NCI-H1048 (cell line): ENCODE results near the gene ZNF580.

Experiments
- DNase-seq: peaks from one replicate; lab custom pipeline; 2025; lab: John Stamatoyannopoulos, UW

The ZNF580 gene

GRCh38 chr19:55606471-55606787 is 34.4 kb upstream of the ZNF580 start:
- DNase-seq = no peak

GRCh38 chr19:55606817-55607216 is 34.0 kb upstream of the ZNF580 start:
- no peak for DNase-seq

DNA sequence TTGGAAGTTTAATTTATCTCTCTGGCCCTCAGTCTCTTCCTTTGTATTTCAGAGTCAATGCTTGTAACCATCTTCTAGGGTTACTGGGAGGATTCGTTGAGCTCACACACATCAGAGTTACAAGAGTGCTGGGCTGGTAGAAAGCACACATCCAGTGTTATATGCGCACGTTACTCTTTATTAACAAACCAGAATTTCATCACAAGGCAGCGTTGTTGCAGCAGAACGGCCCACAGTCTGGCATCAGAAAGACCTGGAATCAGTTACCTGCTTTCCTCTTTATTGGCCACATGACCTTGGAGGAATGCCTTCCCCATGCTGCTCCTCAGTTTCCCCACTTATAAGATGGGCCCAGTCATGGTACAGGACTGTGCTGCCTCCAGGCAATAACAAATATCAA is 31.5 kb upstream of the ZNF580 start:
- no peak for DNase-seq

- DNase-seq = no peak
These were observed 29.4 kb upstream of the ZNF580 start for GRCh38 chr19:55611300-55611982.

- DNase-seq = no peak
These were observed 28.7 kb upstream of the ZNF580 start for GRCh38 chr19:55611983-55612645.

- no peak for DNase-seq
These were observed 27.4 kb upstream of the ZNF580 start for GRCh38 chr19:55613396-55613795.

DNA sequence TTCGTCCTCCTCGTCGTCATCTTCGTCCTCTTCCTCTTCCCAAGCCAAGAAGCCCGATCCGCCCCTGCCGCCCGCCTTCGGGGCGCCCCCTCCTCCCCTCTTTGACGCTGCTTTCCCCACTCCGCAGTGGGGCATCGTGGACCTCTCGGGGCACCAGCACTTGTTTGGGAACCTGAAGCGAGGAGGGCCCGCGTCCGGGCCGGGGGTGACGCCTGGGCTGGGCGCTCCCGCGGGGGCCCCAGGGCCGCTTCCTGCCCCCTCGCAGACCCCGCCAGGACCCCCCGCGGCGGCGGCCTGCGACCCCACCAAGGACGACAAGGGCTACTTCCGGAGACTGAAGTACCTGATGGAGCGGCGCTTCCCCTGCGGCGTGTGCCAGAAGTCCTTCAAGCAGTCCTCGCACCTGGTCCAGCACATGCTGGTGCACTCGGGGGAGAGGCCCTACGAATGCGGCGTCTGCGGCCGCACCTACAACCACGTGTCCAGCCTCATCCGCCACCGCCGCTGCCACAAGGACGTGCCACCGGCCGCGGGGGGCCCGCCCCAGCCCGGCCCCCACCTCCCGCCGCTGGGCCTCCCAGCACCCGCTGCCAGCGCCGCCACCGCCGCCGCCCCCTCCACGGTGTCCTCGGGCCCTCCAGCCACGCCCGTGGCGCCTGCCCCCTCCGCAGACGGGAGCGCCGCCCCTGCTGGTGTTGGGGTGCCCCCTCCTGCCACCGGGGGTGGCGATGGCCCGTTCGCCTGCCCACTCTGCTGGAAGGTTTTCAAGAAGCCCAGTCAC is 26.7 kb upstream of the ZNF580 start:
- no peak for DNase-seq

DNA sequence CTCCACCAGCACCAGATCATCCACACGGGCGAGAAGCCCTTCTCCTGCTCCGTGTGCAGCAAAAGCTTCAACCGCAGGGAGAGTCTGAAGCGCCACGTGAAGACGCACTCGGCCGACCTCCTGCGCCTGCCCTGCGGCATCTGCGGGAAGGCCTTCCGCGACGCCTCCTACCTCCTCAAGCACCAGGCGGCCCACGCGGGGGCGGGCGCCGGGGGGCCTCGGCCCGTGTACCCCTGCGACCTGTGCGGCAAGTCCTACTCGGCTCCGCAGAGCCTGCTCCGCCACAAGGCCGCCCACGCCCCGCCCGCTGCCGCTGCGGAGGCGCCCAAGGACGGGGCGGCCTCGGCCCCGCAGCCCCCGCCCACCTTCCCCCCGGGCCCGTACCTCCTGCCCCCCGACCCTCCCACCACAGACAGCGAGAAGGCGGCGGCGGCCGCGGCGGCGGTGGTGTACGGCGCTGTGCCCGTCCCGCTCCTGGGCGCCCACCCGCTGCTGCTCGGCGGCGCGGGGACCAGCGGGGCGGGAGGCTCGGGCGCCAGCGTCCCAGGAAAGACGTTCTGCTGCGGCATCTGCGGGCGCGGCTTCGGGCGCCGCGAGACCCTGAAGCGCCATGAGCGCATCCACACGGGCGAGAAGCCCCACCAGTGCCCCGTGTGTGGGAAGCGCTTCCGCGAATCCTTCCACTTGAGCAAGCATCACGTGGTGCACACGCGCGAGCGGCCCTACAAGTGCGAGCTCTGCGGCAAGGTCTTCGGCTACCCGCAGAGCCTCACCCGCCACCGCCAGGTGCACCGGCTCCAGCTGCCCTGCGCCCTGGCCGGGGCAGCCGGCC is 25.9 kb upstream of the ZNF580 start:
- no peak for DNase-seq

GRCh38 chr19:55615543-55616394 is 25.0 kb upstream of the ZNF580 start:
- DNase-seq = no peak

DNA sequence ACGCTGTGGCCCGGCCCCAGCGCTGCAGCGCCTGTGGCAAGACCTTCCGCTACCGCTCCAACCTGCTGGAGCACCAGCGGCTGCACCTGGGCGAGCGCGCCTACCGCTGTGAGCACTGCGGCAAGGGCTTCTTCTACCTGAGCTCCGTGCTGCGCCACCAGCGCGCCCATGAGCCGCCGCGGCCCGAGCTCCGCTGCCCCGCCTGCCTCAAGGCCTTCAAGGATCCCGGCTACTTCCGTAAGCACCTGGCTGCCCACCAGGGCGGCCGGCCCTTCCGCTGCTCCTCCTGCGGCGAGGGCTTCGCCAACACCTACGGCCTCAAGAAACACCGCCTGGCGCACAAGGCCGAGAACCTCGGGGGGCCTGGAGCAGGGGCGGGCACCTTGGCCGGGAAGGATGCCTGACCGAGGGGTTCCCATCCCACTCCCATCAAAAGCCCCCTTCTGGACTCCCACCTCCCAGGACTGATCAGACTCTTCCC is 24.4 kb upstream of the ZNF580 start:
- no peak for DNase-seq

- DNase-seq = no peak
These were observed 23.4 kb upstream of the ZNF580 start for GRCh38 chr19:55617426-55617825.

DNA sequence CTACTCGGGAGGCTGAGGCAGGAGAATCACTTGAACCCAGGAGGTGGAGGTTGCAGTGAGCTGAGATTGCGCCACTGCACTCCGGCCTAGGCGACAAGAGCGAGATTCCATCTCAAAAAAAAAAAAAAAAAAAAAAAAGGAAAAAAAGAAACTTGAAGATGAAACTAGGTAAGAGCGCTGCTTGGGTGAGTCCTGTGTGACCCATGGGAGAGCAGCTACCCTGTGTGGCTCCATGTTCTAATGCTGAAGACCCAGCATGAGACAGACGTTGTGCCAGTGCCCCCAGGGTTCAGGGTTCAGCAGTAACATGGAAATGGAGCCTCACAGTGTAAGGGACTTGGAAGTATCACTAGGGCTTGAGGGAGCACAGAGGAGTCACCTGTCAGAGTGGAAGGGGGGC is 22.4 kb upstream of the ZNF580 start:
- DNase-seq = no peak

- DNase-seq = no peak
These were observed 21.5 kb upstream of the ZNF580 start for GRCh38 chr19:55619286-55619685.

DNA sequence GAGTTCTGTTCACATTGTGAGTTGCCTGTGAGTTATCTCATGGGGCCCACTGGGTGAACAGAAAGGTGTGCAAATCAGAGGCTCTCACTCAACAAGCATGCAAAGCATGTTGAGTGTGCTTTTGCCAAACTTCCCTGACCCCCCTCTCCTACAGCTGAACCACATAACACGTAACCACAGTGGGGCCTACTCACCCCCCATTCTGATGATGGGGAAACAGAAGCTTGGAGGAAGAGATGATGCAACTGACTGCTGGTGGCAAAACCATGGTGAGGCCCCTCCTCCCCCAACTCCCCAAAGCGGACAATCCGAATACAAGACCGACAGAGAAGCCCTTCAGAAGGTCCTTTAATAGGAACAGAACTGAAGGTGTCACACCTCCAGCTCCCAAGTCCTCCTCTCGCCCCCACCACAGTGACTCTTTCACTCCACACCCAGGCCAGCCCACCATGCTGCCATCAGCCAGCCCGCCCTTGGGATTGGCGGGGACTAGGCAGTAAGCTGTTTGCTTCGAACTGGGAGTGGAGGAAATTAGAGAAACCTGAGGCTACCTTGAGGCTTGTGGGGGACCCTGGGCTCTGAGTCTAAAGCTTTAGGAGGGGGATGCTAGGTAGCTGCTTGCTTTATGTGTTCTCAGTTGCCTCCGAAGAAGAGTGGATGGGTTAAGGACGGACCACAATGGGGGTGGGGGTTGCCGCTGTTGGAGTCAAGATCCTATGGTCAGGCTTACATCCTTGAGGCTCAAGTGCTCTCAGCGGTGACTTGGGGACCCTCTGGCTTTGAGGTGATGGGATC is 20.2 kb upstream of the ZNF580 start:
- no peak for DNase-seq

DNA sequence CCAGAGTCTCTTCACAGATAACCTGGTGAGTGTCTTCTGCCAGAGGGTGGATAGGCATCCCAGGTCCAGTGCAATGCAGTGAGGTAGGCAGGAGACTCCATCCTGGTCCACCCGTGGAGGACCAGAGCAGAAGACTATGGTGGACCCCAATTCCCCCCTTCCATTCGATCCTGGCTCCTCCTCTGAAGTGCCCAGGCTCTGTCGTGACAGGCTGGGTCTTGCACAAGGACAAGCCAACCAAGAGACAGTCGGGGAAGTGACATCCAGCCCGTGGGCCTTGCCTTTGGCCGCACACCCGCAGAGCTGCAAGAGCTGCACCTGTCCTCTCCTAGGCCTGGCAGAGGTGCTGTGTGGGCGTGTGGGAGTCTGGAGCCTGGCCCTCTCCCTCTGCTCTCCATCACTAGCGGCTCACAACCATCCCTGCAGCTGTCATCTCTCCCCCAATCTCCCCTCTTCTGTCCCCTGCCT is 19.6 kb upstream of the ZNF580 start:
- DNase-seq = no peak

- DNase-seq = no peak
These were observed 19.1 kb upstream of the ZNF580 start for GRCh38 chr19:55621673-55622231.

- no peak for DNase-seq
These were observed 18.4 kb upstream of the ZNF580 start for GRCh38 chr19:55622242-55622969.

- no peak for DNase-seq
These were observed 17.7 kb upstream of the ZNF580 start for GRCh38 chr19:55623130-55623529.

GRCh38 chr19:55623561-55623960 is 17.2 kb upstream of the ZNF580 start:
- no peak for DNase-seq
